ENCODE results near the gene ANG.

Gene ANG

DNA sequence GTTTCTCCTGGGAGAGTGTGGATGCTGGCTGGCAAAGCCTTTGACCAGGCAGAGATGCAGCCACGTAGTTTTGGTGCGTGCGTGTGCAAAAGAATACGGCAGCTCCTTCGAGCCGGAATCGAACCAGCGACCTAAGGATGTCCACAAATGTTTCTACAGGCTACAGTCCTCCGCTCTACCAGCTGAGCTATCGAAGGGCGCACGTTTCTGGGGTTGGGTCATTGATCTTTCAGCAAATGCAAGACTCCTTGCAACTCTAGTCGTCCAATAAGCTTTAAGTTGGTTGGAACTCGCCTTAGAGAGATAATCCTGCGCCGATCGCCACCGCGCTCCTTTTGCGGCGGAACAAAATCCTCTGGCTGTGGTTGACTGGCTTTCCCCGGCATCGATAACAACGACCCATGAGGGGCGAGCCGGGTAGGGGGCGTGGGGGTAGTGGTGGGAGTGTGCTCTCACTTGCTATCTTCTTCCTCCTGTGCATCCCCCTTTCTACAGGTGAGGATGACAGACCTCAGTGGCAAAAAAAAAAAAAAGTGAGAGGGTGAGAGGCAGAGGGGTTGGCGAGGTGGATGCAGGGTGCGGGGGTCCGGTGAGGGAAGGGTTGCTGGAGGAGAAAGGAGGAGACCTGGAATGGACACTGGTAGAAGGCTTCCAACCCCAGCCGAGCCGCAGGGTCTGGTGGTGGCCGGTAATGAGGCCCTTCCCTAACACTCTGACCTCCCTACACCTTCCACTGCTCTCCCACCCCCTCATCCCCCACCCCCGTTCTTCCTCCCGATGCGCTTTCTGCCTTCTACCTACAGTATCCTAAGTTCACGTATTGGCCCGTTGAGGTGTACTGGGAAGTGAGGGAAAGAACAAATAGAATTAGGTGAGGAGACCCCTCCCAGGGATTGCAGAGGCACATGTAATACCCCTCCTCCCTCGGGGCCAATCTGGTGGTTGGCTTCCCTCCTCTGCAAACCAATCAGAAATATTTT is 35.3 kb upstream of the ANG start:
- TF ChIP-seq EGR1 (IDR thresholded peaks at IDR 0.05) (no peak), ZBTB7A (IDR thresholded peaks at IDR 0.05; ENCODE audit: low read depth) (no peak), YY1 (IDR thresholded peaks at IDR 0.05; ENCODE audit: low read depth) (no peak)
- TF ChIP-seq, protein P1, sequence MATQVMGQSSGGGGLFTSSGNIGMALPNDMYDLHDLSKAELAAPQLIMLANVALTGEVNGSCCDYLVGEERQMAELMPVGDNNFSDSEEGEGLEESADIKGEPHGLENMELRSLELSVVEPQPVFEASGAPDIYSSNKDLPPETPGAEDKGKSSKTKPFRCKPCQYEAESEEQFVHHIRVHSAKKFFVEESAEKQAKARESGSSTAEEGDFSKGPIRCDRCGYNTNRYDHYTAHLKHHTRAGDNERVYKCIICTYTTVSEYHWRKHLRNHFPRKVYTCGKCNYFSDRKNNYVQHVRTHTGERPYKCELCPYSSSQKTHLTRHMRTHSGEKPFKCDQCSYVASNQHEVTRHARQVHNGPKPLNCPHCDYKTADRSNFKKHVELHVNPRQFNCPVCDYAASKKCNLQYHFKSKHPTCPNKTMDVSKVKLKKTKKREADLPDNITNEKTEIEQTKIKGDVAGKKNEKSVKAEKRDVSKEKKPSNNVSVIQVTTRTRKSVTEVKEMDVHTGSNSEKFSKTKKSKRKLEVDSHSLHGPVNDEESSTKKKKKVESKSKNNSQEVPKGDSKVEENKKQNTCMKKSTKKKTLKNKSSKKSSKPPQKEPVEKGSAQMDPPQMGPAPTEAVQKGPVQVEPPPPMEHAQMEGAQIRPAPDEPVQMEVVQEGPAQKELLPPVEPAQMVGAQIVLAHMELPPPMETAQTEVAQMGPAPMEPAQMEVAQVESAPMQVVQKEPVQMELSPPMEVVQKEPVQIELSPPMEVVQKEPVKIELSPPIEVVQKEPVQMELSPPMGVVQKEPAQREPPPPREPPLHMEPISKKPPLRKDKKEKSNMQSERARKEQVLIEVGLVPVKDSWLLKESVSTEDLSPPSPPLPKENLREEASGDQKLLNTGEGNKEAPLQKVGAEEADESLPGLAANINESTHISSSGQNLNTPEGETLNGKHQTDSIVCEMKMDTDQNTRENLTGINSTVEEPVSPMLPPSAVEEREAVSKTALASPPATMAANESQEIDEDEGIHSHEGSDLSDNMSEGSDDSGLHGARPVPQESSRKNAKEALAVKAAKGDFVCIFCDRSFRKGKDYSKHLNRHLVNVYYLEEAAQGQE (IDR thresholded peaks at IDR 0.05; ENCODE audit: low read depth) = no peak
- TF ChIP-seq, protein P2, sequence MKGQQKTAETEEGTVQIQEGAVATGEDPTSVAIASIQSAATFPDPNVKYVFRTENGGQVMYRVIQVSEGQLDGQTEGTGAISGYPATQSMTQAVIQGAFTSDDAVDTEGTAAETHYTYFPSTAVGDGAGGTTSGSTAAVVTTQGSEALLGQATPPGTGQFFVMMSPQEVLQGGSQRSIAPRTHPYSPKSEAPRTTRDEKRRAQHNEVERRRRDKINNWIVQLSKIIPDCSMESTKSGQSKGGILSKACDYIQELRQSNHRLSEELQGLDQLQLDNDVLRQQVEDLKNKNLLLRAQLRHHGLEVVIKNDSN (IDR thresholded peaks at IDR 0.05) = no peak

DNA sequence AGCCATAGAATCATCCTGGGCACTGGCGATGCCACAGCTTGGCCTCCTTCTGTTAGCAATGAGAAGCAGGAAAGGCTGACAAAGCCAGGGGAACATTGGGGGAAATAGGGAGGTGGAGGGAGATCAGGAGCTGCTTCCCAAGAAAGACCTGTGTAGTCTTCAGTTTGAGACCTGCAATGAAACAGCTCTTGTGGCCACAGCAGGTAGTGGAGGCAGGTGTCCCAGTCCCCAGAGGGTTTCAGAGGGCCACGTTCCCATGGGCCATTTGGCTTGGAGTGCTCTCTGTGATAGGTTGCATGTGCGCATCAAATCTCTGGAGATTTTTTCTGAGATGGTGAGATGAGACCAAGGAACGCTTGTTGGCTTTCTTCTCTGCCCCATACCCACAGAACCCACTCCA is 32.7 kb upstream of the ANG start:
- TF ChIP-seq EGR1 (IDR thresholded peaks at IDR 0.05) = no peak
- no peak for TF ChIP-seq TAF1 (IDR thresholded peaks at IDR 0.05; ENCODE audit: low read depth)
- no peak for TF ChIP-seq ZBTB7A (IDR thresholded peaks at IDR 0.05; ENCODE audit: low read depth)
- TF ChIP-seq, protein P3, sequence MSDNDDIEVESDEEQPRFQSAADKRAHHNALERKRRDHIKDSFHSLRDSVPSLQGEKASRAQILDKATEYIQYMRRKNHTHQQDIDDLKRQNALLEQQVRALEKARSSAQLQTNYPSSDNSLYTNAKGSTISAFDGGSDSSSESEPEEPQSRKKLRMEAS (IDR thresholded peaks at IDR 0.05) = no peak
- no peak for TF ChIP-seq RAD21 (IDR thresholded peaks at IDR 0.05; ENCODE audit: low read depth)

DNA sequence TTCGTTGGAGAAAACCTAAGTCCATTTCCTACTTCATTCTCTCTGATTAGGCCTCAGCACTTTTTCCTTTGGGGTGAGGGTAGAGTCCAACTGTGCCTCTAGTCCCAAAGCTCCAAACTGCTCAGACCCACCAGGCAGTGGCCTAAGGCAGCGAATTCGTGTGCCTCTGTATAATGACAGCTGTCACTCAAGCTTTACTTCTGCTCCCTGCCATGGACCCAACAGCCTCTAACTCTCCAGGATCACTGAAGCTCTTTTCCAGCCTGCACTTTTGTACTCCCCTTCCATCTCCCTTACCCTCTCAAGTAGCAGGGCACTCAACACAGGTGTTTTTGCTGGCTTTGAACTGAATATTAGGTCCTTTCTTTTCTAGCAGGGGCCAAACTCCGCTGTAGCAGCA is 32.3 kb upstream of the ANG start:
- no peak for TF ChIP-seq TAF1 (IDR thresholded peaks at IDR 0.05; ENCODE audit: low read depth)
- no peak for TF ChIP-seq CREB1 (IDR thresholded peaks at IDR 0.05; ENCODE audit: low read depth)
- TF ChIP-seq, protein P3 (IDR thresholded peaks at IDR 0.05) = no peak
- no peak for TF ChIP-seq ZBTB7A (IDR thresholded peaks at IDR 0.05; ENCODE audit: low read depth)
- TF ChIP-seq TCF12 (IDR thresholded peaks at IDR 0.05; ENCODE audit: low read depth) = no peak
- no peak for TF ChIP-seq RAD21 (IDR thresholded peaks at IDR 0.05; ENCODE audit: low read depth)
- TF ChIP-seq, protein P1 (IDR thresholded peaks at IDR 0.05; ENCODE audit: low read depth) = no peak
- TF ChIP-seq YY1 (IDR thresholded peaks at IDR 0.05; ENCODE audit: low read depth) = no peak

DNA sequence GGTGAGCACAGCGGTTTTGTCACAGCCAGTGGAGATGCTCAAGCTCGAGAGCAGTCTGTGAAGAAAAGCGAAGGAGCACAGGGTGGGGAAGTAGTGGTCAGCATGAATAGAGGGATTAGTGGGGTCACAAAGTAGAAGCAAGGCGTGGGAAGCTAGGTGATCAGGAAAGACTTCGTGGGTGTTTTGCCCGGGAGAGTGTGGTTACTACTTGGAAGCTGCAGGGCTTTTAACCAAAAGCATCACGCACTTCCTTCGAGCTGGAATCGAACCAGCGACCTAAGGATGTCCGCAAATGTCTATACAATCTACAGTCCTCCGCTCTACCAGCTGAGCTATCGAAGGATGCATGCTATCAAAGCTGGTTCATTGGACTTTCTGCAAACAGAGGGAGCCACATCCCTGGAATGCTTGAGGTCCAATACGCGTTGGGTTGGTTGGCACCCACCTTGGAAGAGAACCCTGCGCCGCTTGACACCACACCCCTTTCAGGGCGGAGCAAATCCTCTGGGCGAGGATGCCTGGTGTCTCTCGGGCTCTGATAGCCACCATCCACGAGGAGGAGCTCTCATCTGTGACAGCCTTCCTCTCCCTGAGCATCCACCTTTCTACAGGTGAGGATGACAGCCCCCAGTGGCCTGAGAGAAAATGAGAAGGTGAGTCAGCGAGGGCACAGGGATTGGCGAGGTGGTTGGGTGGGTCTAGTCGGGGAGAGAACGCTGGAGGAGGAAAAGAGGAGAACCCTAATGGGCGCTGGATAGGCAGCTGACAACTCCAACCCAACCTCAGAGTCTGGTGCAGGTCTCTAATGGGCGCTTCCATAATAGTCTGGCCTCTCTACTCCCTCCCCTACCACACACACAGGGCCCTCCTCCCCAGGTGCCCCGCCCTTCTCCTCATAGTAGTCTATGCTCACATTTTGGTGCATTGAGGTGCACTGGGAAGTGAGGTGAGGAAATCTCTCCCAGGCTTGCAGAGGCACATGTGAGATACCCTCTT is 31.1 kb upstream of the ANG start:
- TF ChIP-seq, protein P1 (IDR thresholded peaks at IDR 0.05; ENCODE audit: low read depth) = no peak
- TF ChIP-seq NFIC (IDR thresholded peaks at IDR 0.05) (no peak), TCF12 (IDR thresholded peaks at IDR 0.05; ENCODE audit: low read depth) (no peak), CREB1 (IDR thresholded peaks at IDR 0.05; ENCODE audit: low read depth) (no peak), EP300 (IDR thresholded peaks at IDR 0.05; ENCODE audit: borderline replicate concordance) (no peak), EGR1 (IDR thresholded peaks at IDR 0.05) (no peak), TEAD4 (IDR thresholded peaks at IDR 0.05) (no peak), CEBPB (IDR thresholded peaks at IDR 0.05) (no peak)

DNA sequence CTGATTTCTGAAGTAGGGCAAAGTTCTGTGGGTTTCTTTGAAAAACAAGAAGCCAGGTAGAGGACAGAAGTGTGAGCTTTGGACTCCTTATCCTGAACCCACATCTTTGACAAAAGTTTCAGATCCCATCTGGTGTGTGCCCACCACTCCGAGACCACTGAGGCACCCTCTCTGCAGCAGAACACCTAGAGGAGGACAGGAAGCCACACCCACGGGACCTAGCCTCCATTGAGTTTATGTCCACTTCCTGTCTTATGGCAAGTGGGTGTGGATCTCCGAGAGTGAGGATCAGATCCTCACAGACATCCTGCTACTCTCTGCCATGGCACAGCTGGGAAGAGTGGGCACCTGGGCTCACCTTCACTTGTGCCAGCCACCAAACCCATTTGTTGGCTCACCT is 30.3 kb upstream of the ANG start:
- TF ChIP-seq RAD21 (IDR thresholded peaks at IDR 0.05; ENCODE audit: low read depth) = no peak
- TF ChIP-seq, protein P1 (IDR thresholded peaks at IDR 0.05; ENCODE audit: low read depth) = no peak
- TF ChIP-seq CEBPB (IDR thresholded peaks at IDR 0.05) = no peak
- TF ChIP-seq, protein P3 (IDR thresholded peaks at IDR 0.05) = no peak
- TF ChIP-seq TEAD4 (IDR thresholded peaks at IDR 0.05) = no peak
- no peak for TF ChIP-seq EP300 (IDR thresholded peaks at IDR 0.05; ENCODE audit: borderline replicate concordance)
- TF ChIP-seq NFIC (IDR thresholded peaks at IDR 0.05) = no peak
- no peak for TF ChIP-seq TCF12 (IDR thresholded peaks at IDR 0.05; ENCODE audit: low read depth)
- no peak for TF ChIP-seq YY1 (IDR thresholded peaks at IDR 0.05; ENCODE audit: low read depth)
- TF ChIP-seq, protein P2 (IDR thresholded peaks at IDR 0.05) = no peak
- no peak for TF ChIP-seq TAF1 (IDR thresholded peaks at IDR 0.05; ENCODE audit: low read depth)
- TF ChIP-seq ZBTB7A (IDR thresholded peaks at IDR 0.05; ENCODE audit: low read depth) = no peak
- no peak for TF ChIP-seq CREB1 (IDR thresholded peaks at IDR 0.05; ENCODE audit: low read depth)
- TF ChIP-seq FOXM1 (IDR thresholded peaks at IDR 0.05; ENCODE audit: borderline replicate concordance, low read depth) = no peak
